Stimulated activated CD4-positive, alpha-beta T cell treated with anti-CD3 and anti-CD28 coated beads, Interleukin-1b, Interleukin-23, amount 100 ng/mL, for 1 hour (primary cell): ENCODE measurements around the gene ANKS1A.
A peak's percentile ranks its signal among the peaks of the same experiment; 100 is the strongest.

ENCODE experiments used
- DNase-seq, 2 donors: peaks; one replicate each; pipeline ENCODE4 v3.0.0-alpha.2; 2020; ENCODE audit warnings: low read depth in 2 of 2

The ANKS1A gene

DNA sequence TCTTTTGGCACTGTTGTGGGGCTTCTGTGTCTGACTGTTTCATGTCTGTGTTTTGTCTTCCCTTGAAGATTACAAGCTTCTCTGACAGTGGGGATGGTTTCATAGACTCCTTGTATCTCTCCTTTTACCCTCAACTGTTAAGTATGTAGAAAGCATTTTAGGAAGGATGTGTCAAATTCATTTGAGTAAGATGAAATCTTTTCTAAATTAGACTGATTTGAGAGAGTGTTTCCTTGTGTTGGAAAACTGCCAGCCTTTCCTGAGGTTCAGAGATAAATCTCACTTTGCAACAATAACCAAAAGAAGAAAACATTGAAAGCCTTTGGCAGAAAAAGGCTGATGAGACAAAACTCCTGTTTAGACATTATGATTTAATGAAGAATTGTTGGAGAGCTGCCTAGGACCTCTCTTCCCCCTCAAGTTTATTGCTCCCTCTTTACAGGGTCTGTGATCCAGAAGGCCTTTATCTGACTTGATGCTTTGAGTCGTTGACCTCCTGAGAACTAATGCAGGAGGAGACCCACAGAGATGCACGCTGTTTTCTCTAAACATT is 68.3 kb downstream of the ANKS1A start:
- no peak for DNase-seq

DNA sequence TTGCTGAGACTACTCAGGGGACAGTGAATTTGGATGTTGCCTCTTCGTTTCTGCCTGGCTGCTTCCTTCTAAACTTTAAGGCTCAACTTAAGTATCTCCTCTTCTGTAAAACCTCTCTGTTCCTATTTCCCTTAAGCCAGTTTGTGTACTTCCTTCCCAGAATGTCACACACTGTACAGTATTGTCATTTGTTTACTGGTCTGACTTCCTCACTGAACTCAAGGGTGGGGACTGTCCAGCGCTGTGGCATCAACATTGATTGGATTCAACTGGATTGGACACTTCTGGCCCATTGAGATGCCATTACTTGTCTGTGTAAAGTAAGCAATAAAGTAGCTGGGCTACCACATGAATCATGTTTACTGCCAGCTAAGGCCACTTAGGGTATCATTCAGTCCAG is 69.7 kb downstream of the ANKS1A start:
- no peak for DNase-seq

DNA sequence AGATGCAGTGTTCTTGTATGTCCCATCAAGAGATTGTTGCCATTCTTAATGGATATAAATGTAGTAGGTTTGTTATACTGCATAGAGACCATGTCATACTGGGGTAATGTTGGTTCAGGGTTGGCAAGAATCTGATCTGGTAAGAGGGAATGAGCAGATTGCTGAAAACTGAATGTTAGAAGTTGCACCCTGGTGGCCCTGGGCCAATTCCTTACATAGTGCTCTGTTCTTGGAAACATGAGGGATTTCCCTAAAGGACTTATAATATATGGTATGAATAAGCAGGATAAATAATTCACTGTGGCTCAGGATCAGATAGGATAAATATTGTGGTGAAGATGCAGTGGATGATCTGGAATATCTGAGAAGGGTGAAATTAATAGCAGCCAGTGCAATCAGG is 70.2 kb downstream of the ANKS1A start:
- no peak for DNase-seq

GRCh38 chr6:34961082-34961481 is 72.0 kb downstream of the ANKS1A start:
- no peak for DNase-seq

GRCh38 chr6:34961574-34961973 is 72.5 kb downstream of the ANKS1A start:
- DNase-seq: no peak

GRCh38 chr6:34964564-34964963 is 75.5 kb downstream of the ANKS1A start:
- no peak for DNase-seq

DNA sequence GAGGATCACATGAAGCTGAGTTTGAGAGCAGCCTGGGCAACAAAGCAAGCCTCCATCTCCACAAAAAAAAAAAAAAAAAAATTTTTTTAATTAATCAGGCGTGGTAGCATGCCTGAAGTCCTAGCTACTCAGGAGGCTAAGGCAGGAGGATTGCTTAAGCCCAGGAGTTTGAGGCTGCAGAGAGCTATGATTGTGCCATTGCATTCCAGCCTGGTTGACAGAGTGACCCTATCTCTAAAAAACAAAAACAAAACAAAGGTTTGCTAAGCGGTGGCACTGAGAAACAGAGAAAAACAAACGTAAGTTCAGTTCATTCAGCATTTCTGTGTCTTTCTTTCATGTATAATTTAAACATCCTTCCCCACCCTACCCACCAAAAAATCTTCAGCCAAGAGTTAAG is 78.4 kb downstream of the ANKS1A start:
- no peak for DNase-seq

GRCh38 chr6:34969662-34970265 is 80.7 kb downstream of the ANKS1A start:
- no peak for DNase-seq

DNA sequence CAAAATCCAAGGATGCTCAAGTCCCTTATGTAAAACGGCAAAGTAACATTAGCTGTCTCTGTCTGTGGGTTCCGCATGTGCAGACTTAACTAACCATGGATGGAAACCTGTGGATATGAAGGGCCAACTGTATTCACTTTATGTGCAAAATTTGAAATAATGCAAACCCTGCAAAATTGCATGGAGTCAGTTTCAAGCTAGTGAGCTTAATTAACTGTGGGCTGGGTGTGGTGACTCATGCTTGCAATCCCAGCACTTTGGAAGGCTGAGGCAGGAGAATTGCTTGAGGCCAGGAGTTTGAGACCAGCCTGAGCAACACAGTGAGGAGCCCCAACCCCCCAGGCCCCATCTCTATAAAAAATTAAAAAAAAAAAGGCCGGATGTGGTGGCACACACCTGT is 81.4 kb downstream of the ANKS1A start:
- no peak for DNase-seq

DNA sequence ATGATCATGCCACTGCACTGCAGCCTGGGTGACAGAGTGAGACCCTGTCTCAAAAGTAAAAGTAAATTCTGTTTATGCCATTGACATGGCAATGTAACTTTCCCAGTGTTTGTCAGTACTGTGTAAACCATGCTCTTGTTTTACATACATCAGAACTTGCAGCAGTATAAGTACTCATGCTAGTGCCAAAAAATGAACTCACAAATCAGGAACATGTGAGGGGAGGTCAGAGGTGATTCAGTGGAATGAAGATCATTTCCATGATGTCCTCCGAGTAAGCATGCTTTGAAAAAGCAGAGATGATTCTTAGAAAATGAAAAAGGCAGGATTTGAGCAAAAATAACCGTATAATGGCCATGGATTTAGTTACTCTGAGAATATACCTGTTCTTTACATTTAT is 81.9 kb downstream of the ANKS1A start:
- no peak for DNase-seq

DNA sequence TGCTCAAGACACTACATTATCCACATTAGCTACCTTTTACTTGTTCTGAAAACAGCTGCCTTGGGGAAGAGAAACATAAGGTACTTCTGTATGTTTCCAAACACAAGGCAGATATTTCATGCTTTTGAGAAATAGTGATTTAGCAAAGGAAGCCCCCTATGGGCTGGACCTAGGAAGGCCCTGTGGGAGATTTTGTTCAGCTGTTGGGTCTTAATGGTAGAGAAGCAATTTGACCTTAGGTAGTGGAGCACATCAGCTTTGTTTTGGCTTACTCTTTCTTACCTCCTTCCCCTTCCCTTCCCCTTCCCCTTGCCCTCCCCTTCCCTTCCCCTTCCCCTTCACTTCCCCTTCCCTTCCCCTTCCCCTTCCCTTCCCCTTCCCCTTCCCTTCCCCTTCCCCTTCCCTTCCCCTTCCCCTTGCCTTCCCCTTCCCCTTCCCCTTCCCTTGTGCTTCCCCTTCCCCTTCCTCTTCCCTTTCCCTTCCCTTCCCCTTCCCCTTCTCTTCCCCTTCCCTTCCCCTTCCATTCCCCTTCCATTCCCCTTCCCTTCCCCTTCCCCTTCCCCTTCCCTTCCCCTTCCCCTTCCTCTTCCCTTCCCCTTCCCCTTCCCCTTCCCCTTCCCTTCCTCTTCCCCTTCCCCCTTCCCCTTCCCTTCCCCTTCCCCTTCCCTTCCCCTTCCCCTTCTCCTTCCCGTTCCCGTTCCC is 84.6 kb downstream of the ANKS1A start:
- DNase-seq: no peak

GRCh38 chr6:34974249-34974642 is 85.2 kb downstream of the ANKS1A start:
- no peak for DNase-seq

DNA sequence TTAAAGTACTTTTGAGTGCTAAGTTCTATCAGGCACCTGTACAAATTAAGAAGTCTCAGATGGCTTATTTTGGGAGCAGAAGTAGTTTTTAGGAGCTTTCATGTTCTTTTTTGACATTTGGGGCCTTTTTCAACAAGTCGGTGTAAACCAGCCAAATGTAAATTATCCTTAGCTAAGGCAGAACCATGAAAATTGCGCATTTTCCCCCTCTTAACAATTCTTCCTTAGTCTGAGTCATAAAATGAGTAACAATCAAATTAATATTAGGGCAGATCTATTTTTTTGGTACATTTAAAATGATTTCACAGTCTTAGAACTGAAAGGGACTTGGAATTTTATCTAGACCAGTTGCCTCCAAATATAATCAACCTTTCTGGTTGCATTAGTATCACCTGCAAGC is 87.2 kb downstream of the ANKS1A start:
- no peak for DNase-seq

- no peak for DNase-seq
Measured at GRCh38 chr6:34979218-34979617, 90.2 kb downstream of the ANKS1A start.

DNA sequence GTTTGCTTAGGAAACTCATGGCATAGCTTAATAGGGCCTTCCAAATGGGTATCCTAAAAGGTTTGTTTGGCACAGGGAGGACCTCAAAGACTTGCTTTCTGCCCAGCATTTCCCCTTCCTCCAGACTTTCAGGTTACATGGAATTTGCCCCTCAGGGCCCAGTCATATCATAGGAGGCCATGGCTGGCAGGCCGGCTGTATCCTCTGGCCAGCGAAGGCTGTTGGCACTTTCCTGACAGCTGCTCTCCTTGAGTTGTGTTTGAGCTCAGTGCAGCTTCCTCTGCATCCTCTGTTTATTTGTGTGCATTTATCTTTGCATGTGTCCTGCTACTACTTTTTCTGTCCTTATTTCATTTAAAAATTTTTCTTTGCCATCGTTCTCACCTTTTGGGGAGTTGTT is 90.9 kb downstream of the ANKS1A start:
- no peak for DNase-seq

GRCh38 chr6:34981366-34981765 is 92.3 kb downstream of the ANKS1A start:
- no peak for DNase-seq

GRCh38 chr6:34981951-34982350 is 92.9 kb downstream of the ANKS1A start:
- no peak for DNase-seq

GRCh38 chr6:34982424-34982852 is 93.4 kb downstream of the ANKS1A start:
- no peak for DNase-seq

DNA sequence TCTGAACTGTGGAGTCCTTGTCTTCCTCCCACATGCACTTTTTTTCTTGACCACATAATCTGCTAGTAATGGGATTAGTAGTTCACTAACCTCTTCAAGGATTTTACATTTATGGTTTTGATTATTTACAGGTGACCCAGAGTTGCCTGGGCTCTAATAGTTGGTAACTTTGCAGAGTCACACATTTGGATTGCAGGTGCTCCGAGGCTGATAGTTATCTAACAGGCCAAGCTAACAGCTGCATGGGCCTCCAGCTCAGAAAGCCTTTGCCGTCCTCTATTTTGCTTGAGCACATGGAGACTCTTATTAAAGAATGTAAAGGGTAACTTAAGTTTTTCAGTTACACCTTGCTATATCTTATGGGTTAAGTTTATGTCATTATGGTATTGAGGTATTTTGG is 95.4 kb downstream of the ANKS1A start:
- no peak for DNase-seq

GRCh38 chr6:34985236-34985635 is 96.2 kb downstream of the ANKS1A start:
- DNase-seq: no peak

DNA sequence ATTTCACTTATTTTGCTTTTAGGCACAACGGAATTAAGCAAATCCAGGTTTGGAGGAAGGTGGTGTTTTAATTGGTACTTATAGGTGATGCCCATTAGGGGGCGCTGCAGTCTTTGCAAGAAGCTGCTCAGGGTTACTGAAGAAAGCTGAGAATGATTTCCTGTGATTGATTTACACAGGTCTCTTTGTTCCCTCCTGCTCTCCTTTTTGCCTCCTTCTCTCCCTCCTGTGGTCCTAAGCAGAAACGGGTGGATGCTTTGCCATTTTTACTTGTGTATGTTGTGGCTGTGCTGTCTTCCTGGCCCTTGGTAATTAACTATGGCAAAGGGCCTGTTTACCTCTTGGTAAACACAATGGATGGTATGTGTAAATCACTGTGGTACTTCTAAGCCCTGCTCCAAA is 97.8 kb downstream of the ANKS1A start:
- peak; percentile 18 to 26 for DNase-seq

- DNase-seq: no peak
Measured at GRCh38 chr6:34987506-34987905, 98.5 kb downstream of the ANKS1A start.

DNA sequence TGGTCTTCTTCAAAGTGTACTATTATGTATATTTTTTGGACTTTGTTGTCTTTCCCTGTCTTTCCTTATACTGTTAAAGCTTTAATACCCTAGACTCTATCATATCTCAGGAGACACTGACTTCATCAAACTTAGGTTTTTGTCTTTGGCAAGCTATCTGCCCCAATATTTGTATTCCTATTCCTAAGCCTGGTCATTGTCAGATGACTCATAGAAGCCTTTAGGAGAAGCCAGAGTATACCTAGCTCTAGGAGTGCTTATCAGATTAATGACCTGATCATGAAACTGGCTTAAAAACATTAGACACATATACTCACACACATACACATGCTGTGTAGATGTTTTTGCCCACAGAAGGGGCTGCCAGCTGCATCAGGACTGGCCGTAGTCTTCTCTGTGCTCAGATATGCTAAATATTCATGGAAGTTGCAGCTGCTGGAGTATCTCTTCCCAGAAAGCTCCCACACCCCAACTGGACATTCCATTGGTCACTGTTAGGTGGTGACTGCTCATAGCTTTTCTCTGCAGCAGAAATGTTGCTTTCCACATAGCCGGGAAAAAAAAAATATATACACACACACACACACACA is 102.0 kb downstream of the ANKS1A start:
- no peak for DNase-seq
